Epithelial cell of proximal tubule (primary cell): ENCODE results near the gene MFAP4. TPM values are rescaled to one million over a fixed set of nuclear protein-coding genes. Genes with fewer than 3 reads are reported as not detected.

ENCODE experiments used
- DNase-seq: peaks from one replicate; pipeline ENCODE4 v3.0.0-alpha.2; 2011; ENCODE audit warnings: low read depth
- H3K4me3 ChIP-seq: 2 replicates; pipeline ENCODE4 v1.5.1; 2011; ENCODE audit warnings: low read depth, mild to moderate bottlenecking, low read length
- total RNA-seq: library from RNA; depleted of rRNA; stranded (reverse); fragments of >200 nt; gene quantifications from 2 replicates; pipeline ENCODE4 v1.2.3, GENCODE V29; 2015
- TF ChIP-seq, protein P1 (sequence below): conservative IDR thresholded peaks from 2 replicates; pipeline ENCODE4 v1.5.1; 2012; ENCODE audit warnings: low read depth, mild to moderate bottlenecking, low read length

Gene MFAP4
- total RNA-seq, 1 donor from 2014 or later, result not detected

DNA sequence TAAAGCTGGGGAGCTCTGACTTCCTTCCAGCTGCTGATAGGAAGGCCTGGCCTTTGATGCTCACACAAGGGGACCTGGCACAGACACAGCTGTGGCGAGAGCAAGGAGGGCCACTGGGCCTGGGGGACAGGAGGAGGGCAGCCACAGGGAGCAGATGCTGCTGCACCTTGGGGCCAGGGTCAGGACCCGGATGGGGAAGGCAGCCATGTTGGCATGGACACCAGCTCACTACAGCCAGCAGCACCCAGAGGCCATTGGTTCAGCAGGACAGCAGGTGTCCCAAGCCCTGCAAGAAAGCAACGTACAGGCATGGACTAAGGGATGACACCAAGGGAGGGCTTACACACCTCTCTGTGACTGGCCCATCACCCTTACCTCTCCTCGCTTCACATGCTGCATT, 16.0 kb upstream of the MFAP4 start:
- no peak overlapping the region for H3K4me3 ChIP-seq
- no peak for DNase-seq
- TF ChIP-seq, protein P1, sequence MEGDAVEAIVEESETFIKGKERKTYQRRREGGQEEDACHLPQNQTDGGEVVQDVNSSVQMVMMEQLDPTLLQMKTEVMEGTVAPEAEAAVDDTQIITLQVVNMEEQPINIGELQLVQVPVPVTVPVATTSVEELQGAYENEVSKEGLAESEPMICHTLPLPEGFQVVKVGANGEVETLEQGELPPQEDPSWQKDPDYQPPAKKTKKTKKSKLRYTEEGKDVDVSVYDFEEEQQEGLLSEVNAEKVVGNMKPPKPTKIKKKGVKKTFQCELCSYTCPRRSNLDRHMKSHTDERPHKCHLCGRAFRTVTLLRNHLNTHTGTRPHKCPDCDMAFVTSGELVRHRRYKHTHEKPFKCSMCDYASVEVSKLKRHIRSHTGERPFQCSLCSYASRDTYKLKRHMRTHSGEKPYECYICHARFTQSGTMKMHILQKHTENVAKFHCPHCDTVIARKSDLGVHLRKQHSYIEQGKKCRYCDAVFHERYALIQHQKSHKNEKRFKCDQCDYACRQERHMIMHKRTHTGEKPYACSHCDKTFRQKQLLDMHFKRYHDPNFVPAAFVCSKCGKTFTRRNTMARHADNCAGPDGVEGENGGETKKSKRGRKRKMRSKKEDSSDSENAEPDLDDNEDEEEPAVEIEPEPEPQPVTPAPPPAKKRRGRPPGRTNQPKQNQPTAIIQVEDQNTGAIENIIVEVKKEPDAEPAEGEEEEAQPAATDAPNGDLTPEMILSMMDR, result no peak

DNA sequence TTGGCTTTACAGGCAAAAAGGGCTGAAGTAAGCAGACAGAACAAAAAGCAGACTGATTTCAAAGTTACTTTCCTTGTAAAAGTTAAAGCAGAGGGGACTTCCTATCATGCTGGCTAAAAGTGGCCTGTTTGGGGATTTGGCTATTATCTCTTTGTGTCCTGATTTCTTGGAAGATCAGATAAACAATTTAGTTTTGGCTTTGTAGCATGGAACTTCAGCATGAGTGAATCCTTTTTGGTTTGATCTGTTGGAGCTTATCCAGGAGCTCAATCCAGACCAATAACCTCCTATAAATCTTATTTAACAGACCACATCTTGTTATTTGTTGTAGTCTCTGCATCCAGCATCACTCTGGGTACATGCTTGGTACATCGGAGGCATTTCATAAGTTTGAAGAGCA, 15.2 kb upstream of the MFAP4 start:
- DNase-seq, result no peak
- TF ChIP-seq, protein P1, result no peak
- no peak overlapping the region for H3K4me3 ChIP-seq

GRCh38 chr17:19401321-19402010, 14.5 kb upstream of the MFAP4 start:
- no peak for DNase-seq
- TF ChIP-seq, protein P1, result no peak
- H3K4me3 ChIP-seq, result no peak overlapping the region

DNA sequence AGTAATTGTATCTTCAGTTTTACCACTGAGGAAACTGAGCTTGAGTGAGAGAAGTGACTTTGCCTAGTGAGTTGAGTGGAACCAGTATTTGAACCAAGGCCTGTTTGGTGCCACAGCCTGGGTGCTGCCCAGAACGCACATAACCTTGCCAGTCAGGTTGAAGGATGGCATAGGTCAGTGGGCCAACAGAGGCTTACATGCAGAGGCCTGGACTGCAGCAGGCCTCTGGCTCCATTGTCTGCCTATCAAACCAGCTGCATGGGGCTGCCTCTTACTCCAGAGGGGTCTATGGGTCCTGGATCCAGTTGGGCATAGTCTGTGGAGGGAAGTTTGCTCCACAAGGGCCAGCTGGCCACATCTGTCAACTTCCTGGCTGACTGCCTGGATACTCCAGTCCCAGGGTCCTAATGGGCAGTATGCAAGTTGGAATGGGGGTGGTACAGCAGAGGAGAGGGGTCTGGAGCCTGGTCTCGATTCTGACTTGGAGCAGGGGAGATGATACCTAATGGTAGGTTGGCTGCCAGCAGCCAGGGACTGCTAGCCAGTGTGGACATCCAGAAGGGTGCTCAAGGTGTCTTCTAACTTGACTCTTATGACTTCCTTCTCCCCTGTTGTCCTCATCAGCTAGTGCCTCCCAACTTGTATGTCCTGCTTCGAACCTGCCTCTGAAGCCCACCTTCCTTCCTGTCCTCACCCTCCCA, 12.9 kb upstream of the MFAP4 start:
- no peak for DNase-seq
- TF ChIP-seq, protein P1, result no peak
- no peak overlapping the region for H3K4me3 ChIP-seq

DNA sequence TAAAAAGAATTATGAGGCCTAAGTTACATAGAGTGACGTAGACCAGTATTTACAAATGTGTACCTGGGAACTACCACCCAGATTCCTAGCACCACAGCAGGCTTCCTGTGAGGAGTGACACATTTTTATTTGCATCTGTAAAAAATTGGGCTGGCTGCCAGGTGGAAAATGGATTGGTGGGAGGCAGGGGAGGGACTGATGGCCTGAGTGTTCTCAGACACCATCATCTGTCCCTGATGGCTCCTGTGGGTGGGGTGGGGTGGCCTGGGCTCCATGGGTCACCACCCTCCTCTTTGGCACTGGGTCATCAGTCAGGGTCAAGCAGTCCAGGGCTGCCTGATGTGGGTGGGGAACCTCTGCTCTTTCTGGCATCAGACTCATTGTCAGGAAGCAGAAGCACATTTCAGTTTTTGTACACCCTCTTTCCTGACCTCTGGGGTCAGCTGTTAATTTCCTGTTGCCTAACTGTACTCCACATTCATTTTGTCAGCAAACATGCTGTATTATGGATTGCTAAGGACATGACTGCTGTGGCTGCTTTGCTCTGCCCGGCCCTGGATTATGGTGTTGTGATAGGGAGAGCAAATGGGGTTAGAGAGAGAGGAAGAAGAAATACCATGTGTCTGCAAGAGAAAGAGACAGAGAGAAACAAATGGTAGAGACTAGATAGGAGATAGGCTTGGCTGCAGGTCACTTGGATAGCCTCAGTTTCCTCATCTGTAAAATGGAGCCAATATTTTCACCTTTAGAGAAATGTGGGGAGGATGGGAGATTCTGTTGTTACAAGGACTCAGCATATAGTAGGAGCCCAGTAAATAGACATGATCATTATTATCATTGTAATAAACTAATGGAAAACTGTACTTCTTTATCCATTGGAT, 11.6 kb upstream of the MFAP4 start:
- DNase-seq, result no peak
- no peak overlapping the region for H3K4me3 ChIP-seq
- TF ChIP-seq, protein P1, result no peak

- no peak for DNase-seq
- TF ChIP-seq, protein P1, result peak; percentile 38
- no peak overlapping the region for H3K4me3 ChIP-seq
Measured at GRCh38 chr17:19397556-19398041, 10.6 kb upstream of the MFAP4 start.
